Testis (tissue), 3 donors: ENCODE measurements around the gene RHOB. TPM values are rescaled to one million over a fixed set of nuclear protein-coding genes. Genes with fewer than 3 reads are reported as not detected.

Source experiments
- DNase-seq: peaks from one replicate; pipeline ENCODE4 v3.0.0-alpha.2; 2019
- H3K27ac ChIP-seq, 2 donors: fragments of 200-600 bp; sonication (generic); one replicate each; pipeline ENCODE4 v1.5.1; 2019
- H3K27me3 ChIP-seq: fragments of 200-600 bp; sonication (generic); one replicate; pipeline ENCODE4 v1.5.1; 2019
- H3K36me3 ChIP-seq: fragments of 200-600 bp; sonication (generic); one replicate; pipeline ENCODE4 v1.5.1; 2017; ENCODE audit warnings: low read depth; ENCODE audit errors: missing control alignments
- H3K4me1 ChIP-seq: fragments of 200-600 bp; sonication (generic); one replicate; pipeline ENCODE4 v1.5.1; 2019
- H3K4me3 ChIP-seq, 2 donors: fragments of 200-600 bp; sonication (generic); one replicate each; pipeline ENCODE4 v1.5.1; 2017 to 2019
- H3K9me3 ChIP-seq: fragments of 200-600 bp; sonication (generic); one replicate; pipeline ENCODE4 v1.5.1; 2017
- CTCF ChIP-seq, 3 experiments: fragments of 450-650 bp in 2 of 3; fragments of 200-600 bp in 1 of 3; sonication (generic) in 1 of 3; IDR thresholded peaks; one replicate each; pipeline ENCODE4 v1.5.1; 2016 to 2019; ENCODE audit warnings: antibody characterized with exemption in 3 of 3, mild to moderate bottlenecking in 2 of 3, moderate library complexity in 1 of 3
- POLR2A ChIP-seq: fragments of 450-650 bp; IDR thresholded peaks from one replicate; pipeline ENCODE4 v1.6.1; 2017; ENCODE audit warnings: antibody characterized with exemption, mild to moderate bottlenecking, moderate library complexity
- WGBS, 2 donors: methylation state at CpG; one replicate each; pipeline ENCODE4 v1.1.5; 2018; 5-methylcytosine and 5-hydroxymethylcytosine counted together
- intact Hi-C: fragments of 100-400 bp; cut with DNase I; formaldehyde crosslinking; loops from one replicate; pipeline ENCODE4 v1.15.1; 2023; ENCODE audit warnings: low total_unique reads
- polyA plus RNA-seq: library from polyadenylated mRNA; stranded (reverse); fragments of 350-450 nt; fragmentation: Illumina TruSeq; extraction: RNeasy Lipid Tissue Mini Kit (QIAGEN cat#74804); gene quantifications from one replicate; pipeline ENCODE4 v1.2.3, GENCODE V29; 2014; ENCODE audit warnings: low read depth, low replicate concordance; ENCODE audit not compliant: insufficient read depth
- total RNA-seq, 2 donors: library from RNA; depleted of rRNA; stranded (reverse); fragments of >200 nt; gene quantifications; one replicate each; pipeline ENCODE4 v1.2.3, GENCODE V29; 2016

RHOB gene
- total and polyA plus RNA-seq, 3 donors from 2014 or later = 86.3 to 244 (median 186) TPM

- Histone ChIP-seq H3K36me3 (no peaks in the 10 kb centered on the region), H3K27me3 (no peaks in the 10 kb centered on the region), H3K4me1 (peaks cover 20% of the 10 kb centered on the region), H3K27ac (no peak overlapping the region), H3K4me3 (no peak overlapping the region), H3K9me3 (no peaks in the 10 kb centered on the region)
- intact Hi-C loops = no loop called here
- no peak for DNase-seq
- TF ChIP-seq CTCF (IDR thresholded peaks at IDR 0.05) = no peak
- TF ChIP-seq POLR2A = no peak
- WGBS, 2 donors = 85 to 95% methylated on average over 5 to 9 of the region's 9 CpGs
Measured at GRCh38 chr2:20479835-20480234, 33.0 kb downstream of the RHOB start.

GRCh38 chr2:20480913-20481312 is 34.0 kb downstream of the RHOB start:
- WGBS, 2 donors = 59 to 72% methylated on average over 4 of the region's 4 CpGs
- no peak for TF ChIP-seq CTCF (IDR thresholded peaks at IDR 0.05)
- no peak for TF ChIP-seq POLR2A
- Histone ChIP-seq H3K27ac (no peak overlapping the region), H3K4me3 (no peak overlapping the region), H3K27me3 (no peaks in the 10 kb centered on the region), H3K36me3 (no peaks in the 10 kb centered on the region), H3K4me1 (peaks cover 20% of the 10 kb centered on the region), H3K9me3 (no peaks in the 10 kb centered on the region)
- no peak for DNase-seq
- intact Hi-C loops = no loop called here

DNA sequence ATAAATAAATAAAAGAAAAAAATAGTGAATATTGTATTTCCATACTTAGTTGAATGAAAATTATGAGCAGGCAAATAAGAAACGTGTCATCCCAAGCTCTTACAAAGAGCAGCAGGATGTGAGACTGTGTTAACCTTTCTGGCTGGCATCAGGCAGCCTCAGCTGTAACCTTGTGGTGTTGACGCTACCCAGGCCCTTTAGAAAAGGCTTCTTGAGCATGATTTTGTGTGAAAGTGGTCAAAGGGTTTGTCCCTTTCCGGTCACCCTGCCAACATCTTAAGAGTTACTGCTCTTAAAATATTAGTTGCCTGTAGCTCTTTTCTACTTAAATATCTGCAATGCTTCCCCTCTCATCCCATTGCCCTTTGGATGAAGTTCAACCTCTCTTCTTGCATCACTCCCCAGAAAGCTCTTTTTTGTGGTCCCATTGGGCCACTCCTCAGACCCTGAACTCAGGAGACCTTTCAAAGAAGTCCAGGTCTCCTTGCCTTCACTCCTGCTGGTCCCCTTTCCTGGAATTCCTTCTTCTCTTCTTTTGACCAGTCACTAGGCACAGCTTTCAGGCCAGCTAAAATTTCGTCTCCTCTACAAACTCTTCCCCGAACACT is 35.0 kb downstream of the RHOB start:
- H3K27me3 ChIP-seq = no peaks in the 10 kb centered on the region
- DNase-seq = no peak
- H3K27ac ChIP-seq = peak overlapping the region in 1 of 2 donors; percentile 82
- 64% methylated on average over 5 of the region's 5 CpGs for WGBS, 2 donors
- H3K4me1 ChIP-seq = peaks cover 20% of the 10 kb centered on the region
- no peak overlapping the region for H3K4me3 ChIP-seq
- intact Hi-C loops = no loop called here
- no peaks in the 10 kb centered on the region for H3K36me3 ChIP-seq
- H3K9me3 ChIP-seq = no peaks in the 10 kb centered on the region
- TF ChIP-seq CTCF (IDR thresholded peaks at IDR 0.05) (no peak), POLR2A (no peak)

- H3K4me3 ChIP-seq = no peak overlapping the region
- no peak for TF ChIP-seq POLR2A
- TF ChIP-seq CTCF (IDR thresholded peaks at IDR 0.05) = no peak
- no peaks in the 10 kb centered on the region for H3K27me3 ChIP-seq
- peak overlapping the region in 1 of 2 donors; percentile 82 for H3K27ac ChIP-seq
- intact Hi-C loops = no loop called here
- H3K36me3 ChIP-seq = no peaks in the 10 kb centered on the region
- WGBS, 2 donors = 53 to 65% methylated on average over 3 of the region's 3 CpGs
- peaks cover 20% of the 10 kb centered on the region for H3K4me1 ChIP-seq
- no peaks in the 10 kb centered on the region for H3K9me3 ChIP-seq
- no peak for DNase-seq
Measured at GRCh38 chr2:20482725-20483124, 35.9 kb downstream of the RHOB start.
